GM06990 (cell line): ENCODE results near the gene CCDC30.

ENCODE experiments used
- DNase-seq: peaks from one replicate; pipeline ENCODE4 v3.0.0-alpha.2; 2011; ENCODE audit not compliant: insufficient read length; ENCODE audit errors: extremely low read depth
- H3K27me3 ChIP-seq: replicated peaks from 2 replicates; pipeline ENCODE4 v1.6.0; 2011; ENCODE audit warnings: low read length; ENCODE audit not compliant: control insufficient read depth, insufficient read depth
- H3K36me3 ChIP-seq: 2 replicates; pipeline ENCODE4 v1.5.1; 2011; ENCODE audit warnings: low read length; ENCODE audit not compliant: control insufficient read depth, insufficient read depth
- H3K4me3 ChIP-seq: replicated peaks from 2 replicates; pipeline ENCODE4 v1.5.1; 2011; ENCODE audit warnings: low read depth, mild to moderate bottlenecking, control low read depth, low read length
- CTCF ChIP-seq: IDR thresholded peaks from 2 replicates; pipeline ENCODE4 v1.5.1; 2011; ENCODE audit warnings: low read length, control low read depth, mild to moderate bottlenecking, inconsistent platforms; ENCODE audit not compliant: insufficient read depth, poor library complexity, severe bottlenecking

Gene CCDC30

GRCh38 chr1:42531043-42531442, 68.0 kb downstream of the CCDC30 start:
- Histone ChIP-seq H3K36me3 (no peaks in the 10 kb centered on the region), H3K27me3 (no peaks in the 10 kb centered on the region), H3K4me3 (no peak overlapping the region)
- no peak for DNase-seq
- TF ChIP-seq CTCF = no peak

- no peak for TF ChIP-seq CTCF
- no peak for DNase-seq
- no peak overlapping the region for H3K4me3 ChIP-seq
- H3K27me3 ChIP-seq = no peaks in the 10 kb centered on the region
- H3K36me3 ChIP-seq = no peaks in the 10 kb centered on the region
These were observed 70.2 kb downstream of the CCDC30 start for GRCh38 chr1:42533101-42533863.

- H3K27me3 ChIP-seq = no peaks in the 10 kb centered on the region
- DNase-seq = no peak
- no peak overlapping the region for H3K4me3 ChIP-seq
- no peaks in the 10 kb centered on the region for H3K36me3 ChIP-seq
- no peak for TF ChIP-seq CTCF
These were observed 78.0 kb downstream of the CCDC30 start for GRCh38 chr1:42541104-42541503.

- TF ChIP-seq CTCF = no peak
- Histone ChIP-seq H3K4me3 (no peak overlapping the region), H3K27me3 (no peaks in the 10 kb centered on the region), H3K36me3 (no peaks in the 10 kb centered on the region)
- DNase-seq = no peak
These were observed 88.1 kb downstream of the CCDC30 start for GRCh38 chr1:42551180-42551579.

GRCh38 chr1:42551590-42551989, 88.5 kb downstream of the CCDC30 start:
- Histone ChIP-seq H3K4me3 (no peak overlapping the region), H3K27me3 (no peaks in the 10 kb centered on the region), H3K36me3 (no peaks in the 10 kb centered on the region)
- TF ChIP-seq CTCF = no peak
- DNase-seq = no peak

- Histone ChIP-seq H3K27me3 (no peaks in the 10 kb centered on the region), H3K4me3 (no peak overlapping the region), H3K36me3 (no peaks in the 10 kb centered on the region)
- no peak for DNase-seq
- TF ChIP-seq CTCF = no peak
These were observed 89.5 kb downstream of the CCDC30 start for GRCh38 chr1:42552636-42553035.
